ENCODE results near the gene EIF5A.

The EIF5A gene

DNA sequence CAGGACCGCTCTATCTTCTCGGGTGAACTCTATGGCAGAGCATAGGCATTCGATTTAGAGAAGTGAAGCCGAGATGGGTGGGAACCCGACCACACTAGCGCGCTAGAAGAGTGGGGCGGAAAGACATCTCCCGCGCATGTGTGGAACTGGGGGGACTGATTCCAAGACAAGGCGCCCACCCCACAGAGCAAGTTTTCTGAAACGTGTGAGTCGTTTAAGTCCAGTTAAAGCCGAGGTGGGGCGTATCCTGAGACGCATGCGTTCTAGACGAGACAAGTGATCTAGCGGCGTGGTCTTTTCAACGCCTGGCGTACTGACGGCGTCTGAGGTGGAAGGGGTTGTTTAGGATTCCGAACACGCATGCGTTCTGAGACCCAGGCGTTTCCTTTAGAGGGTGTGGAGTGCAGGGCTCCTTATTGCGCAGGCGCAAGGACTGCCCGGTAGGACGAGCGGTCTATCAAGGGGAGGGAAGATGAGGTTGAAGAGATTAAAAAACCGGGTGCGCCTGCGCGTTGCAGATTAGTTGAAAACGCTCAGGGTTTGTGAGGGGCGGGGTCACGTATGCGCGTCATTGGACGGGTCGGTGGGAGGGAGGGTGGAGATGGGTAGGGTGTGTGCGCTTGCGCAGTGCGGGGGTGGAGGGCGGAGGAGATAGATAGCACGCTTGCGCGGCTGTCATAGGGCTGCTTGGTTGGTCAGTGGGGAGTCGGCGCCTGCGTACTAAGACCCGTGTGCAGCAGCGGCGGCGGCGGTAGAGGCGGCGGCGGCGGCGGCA is at the start of gene EIF5A:
EIF5A (plus strand) TSS at position 718 of the 775 bp plus-strand sequence. CDS start 2,008 bp downstream, outside the sequence.
- DNase-seq (ENCODE audit: extremely low read depth in 1 of 2, low read depth in 1 of 2): peak; percentile 100

DNA sequence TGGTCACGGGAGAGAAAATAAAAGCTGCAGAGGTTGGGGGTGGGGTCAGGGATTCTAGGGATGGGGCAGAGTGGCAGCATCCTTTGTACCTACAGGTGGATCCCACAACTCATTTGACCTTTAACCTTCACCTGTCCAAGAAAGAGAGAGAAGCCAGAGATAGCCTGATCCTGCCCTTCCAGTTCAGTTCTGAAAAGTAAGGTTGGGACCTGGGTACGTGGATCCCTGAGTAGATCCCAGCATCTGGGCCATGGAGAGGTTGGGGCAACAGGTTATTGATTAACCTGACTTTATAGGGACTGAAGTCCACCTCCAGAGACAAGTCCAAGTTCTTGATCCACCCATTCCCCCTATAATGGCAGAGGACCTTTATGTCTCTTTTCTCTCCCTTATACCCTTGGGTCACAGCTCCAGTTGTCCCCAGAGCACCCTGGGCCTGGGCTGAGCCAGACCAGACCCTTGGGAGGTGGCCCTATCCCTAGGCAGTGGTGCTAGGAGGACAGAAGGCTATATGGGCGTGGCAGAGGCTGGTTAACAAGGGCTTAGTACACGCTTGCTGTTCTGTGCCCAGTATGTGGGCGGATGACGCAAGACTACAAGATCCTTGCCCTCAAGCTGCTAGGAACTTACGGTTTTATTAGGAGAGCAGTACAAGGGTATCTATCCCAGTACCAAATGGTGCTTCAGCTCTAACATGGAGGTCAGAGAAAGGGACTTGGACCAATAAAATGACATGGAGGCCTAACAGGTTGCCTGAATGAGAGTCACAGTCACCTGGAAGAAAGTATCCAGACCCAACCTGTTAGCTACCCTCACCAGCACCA is 48.5 kb upstream of the EIF5A start:
- no peak for DNase-seq (ENCODE audit: extremely low read depth in 1 of 2, low read depth in 1 of 2)

GRCh38 chr17:7259555-7259889 is 47.9 kb upstream of the EIF5A start:
- DNase-seq (ENCODE audit: extremely low read depth in 1 of 2, low read depth in 1 of 2): no peak

- DNase-seq (ENCODE audit: extremely low read depth in 1 of 2, low read depth in 1 of 2): no peak
These were observed 47.3 kb upstream of the EIF5A start for GRCh38 chr17:7260151-7260550.

DNA sequence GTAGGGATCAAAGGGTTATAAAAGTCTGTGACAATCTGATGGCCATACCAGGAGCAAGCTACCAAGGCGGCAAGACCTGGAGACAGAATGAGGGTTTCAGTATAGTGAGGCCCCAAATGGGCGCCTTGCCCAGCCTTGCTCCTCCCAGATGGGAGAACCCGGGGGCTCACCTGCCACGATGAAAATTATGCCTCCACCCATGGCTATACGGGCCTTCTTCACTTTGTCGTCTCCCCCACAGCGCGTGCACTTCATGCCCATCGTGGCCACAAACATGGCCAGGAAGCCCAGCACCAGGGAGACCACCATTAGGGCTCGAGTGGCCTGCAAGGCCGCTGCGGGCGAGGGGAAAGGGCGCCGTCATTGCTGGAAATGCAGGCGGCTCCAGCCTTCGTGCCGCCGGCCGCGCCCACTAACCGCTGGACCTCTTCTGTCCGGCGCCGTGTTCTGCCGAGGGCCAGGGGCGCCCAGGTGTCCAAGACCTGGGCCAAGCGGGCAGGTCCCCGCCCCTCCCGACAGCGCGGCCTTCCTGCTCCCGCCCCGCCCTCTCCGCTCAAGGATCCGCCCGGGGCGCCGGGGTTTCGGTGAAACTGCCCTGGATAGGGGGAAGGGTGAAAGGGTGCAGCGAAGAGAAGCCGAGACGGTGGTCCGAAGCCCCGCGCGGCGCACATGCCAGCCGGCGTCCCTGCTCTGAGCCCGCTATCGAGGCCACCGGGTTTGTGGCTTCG is 46.6 kb upstream of the EIF5A start:
- no peak for DNase-seq (ENCODE audit: extremely low read depth in 1 of 2, low read depth in 1 of 2)

- no peak for DNase-seq (ENCODE audit: extremely low read depth in 1 of 2, low read depth in 1 of 2)
These were observed 45.8 kb upstream of the EIF5A start for GRCh38 chr17:7261379-7262191.

GRCh38 chr17:7262192-7262934 is 45.1 kb upstream of the EIF5A start, which contains the start of gene CLDN7:
Gene CLDN7, minus strand, starts transcription at chr17:7262478. Its CDS starts 435 bp downstream, at chr17:7262043.
- no peak for DNase-seq (ENCODE audit: extremely low read depth in 1 of 2, low read depth in 1 of 2)

- DNase-seq (ENCODE audit: extremely low read depth in 1 of 2, low read depth in 1 of 2): no peak
These were observed 44.3 kb upstream of the EIF5A start for GRCh38 chr17:7262935-7263800.

- DNase-seq (ENCODE audit: extremely low read depth in 1 of 2, low read depth in 1 of 2): no peak
These were observed 43.7 kb upstream of the EIF5A start for GRCh38 chr17:7263801-7264078.

DNA sequence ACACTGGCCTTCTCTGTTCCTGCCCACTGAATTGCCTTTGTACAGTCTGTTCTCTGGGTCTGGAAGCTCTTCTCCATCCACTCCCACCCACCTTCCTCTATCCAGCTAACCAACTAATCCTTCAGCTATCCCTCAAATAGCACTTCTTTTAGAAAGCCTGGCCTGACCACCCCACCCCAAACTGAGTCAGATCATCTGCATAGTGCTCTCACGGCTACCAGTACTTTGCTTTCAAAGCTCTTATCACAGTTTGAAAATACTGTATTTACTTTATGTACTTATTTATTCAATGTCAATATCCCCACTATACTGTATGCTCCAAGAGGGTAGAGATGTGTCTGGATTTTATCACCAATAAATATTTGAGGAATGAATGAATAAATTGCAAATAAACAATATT is 40.6 kb upstream of the EIF5A start:
- no peak for DNase-seq (ENCODE audit: extremely low read depth in 1 of 2, low read depth in 1 of 2)

DNA sequence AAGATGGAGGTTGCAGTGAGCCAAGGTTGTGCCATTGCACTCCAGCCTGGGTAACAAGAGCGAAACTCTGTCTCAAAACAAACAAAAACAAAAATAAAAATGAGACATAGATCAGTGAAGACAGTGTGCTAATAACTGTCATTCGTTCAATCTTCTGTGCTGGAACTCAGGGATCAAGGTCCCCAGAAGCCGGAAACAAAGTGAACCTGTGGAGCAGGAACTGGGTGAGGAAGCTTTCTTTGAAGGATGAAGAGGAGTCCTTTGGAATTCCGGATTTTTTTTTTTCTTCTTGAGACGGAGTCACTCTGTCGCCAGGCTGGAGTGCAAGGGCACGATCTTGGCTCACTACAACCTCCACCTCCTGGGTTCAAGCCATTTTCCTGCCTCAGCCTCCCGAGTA is 28.0 kb upstream of the EIF5A start:
- no peak for DNase-seq (ENCODE audit: extremely low read depth in 1 of 2, low read depth in 1 of 2)

DNA sequence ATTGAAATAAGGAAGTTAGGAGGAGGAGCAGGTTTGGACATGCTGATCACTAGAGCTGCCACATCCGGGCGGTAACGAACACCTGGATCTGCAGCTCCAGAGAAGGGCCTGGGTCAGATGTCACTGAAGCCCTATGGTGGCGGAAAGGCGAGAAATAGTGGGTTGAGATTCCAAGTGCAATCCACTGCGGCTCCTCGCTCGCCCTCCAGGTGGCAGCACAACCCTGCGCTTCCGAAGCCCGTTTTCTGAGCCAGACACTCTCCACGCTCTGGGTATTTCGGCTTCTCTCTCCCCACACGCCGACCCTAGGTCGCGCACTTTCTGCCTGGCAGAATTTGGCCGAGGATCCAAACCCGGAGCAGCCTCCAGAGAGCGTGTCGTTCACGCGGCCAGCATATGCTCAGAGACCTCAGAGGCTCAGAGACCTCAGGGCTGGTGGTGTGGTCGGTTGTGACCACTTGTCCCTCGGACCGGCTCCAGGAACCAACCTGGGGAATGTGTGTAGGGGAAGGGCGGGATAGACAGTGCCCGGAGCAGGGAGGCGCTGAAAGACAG is 26.8 kb upstream of the EIF5A start:
- peak; percentile 68 to 73 for DNase-seq (ENCODE audit: extremely low read depth in 1 of 2, low read depth in 1 of 2)

DNA sequence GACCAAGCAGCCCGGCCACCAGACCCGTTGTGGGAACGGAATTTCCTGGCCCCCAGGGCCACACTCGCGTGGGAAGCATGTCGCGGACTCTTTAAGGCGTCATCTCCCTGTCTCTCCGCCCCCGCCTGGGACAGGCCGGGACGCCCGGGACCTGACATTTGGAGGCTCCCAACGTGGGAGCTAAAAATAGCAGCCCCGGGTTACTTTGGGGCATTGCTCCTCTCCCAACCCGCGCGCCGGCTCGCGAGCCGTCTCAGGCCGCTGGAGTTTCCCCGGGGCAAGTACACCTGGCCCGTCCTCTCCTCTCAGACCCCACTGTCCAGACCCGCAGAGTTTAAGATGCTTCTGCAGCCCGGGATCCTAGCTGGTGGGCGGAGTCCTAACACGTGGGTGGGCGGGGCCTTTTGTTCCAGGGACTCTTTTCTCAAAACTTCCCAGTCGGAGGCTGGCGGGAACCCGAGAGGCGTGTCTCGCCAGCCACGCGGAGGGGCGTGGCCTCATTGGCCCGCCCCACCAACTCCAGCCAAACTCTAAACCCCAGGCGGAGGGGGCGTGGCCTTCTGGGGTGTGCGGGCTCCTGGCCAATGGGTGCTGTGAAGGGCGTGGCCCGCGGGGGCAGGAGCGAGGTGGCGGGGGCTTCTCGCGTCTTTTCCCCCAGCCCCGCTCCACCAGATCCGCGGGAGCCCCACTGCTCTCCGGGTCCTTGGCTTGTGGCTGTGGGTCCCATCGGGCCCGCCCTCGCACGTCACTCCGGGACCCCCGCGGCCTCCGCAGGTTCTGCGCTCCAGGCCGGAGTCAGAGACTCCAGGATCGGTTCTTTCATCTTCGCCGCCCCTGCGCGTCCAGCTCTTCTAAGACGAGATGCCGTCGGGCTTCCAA is 26.1 kb upstream of the EIF5A start, which contains the start of gene SLC2A4:
SLC2A4 (plus strand) TSS at position 645 of the 879 bp plus-strand sequence; CDS start at position 862, 217 bp downstream.
- DNase-seq (ENCODE audit: extremely low read depth in 1 of 2, low read depth in 1 of 2): peak; percentile 58 to 66

- DNase-seq (ENCODE audit: extremely low read depth in 1 of 2, low read depth in 1 of 2): no peak
These were observed 25.3 kb upstream of the EIF5A start for GRCh38 chr17:7281953-7282751.

GRCh38 chr17:7282752-7283321 is 24.6 kb upstream of the EIF5A start:
- DNase-seq (ENCODE audit: extremely low read depth in 1 of 2, low read depth in 1 of 2): no peak

DNA sequence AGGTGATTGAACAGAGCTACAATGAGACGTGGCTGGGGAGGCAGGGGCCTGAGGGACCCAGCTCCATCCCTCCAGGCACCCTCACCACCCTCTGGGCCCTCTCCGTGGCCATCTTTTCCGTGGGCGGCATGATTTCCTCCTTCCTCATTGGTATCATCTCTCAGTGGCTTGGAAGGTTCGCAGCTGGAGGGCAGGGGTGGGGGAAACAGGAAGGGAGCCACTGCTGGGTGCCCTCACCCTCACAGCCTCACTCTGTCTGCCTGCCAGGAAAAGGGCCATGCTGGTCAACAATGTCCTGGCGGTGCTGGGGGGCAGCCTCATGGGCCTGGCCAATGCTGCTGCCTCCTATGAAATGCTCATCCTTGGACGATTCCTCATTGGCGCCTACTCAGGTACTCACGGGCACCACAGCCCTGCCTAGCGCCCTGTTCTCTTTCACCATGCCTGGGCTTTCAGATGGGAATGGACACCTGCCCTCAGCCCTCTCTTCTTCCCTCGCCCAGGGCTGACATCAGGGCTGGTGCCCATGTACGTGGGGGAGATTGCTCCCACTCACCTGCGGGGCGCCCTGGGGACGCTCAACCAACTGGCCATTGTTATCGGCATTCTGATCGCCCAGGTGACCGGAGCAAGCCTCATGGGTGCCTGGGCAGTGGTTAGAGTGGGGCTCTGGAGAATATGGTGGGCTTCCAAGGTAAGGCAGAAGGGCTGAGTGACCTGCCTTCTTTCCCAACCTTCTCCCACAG is 23.8 kb upstream of the EIF5A start:
- DNase-seq (ENCODE audit: extremely low read depth in 1 of 2, low read depth in 1 of 2): no peak
